GM12878 (cell line): ENCODE results near the gene HAPSTR1.

ENCODE experiments used
- CBFB ChIP-seq: IDR thresholded peaks from 2 replicates; pipeline ENCODE4 v1.6.1; 2016; ENCODE audit warnings: antibody characterized with exemption, low read depth
- POLR2A ChIP-seq: IDR thresholded peaks from 2 replicates; pipeline ENCODE4 v1.6.1; 2011; ENCODE audit warnings: low read depth, mild to moderate bottlenecking, low read length
- SMC3 ChIP-seq: IDR thresholded peaks from 2 replicates; pipeline ENCODE4 v1.6.1; 2011; ENCODE audit warnings: low read length, improper control_type of control experiment, borderline replicate concordance
- TAF1 ChIP-seq: IDR thresholded peaks from 2 replicates; pipeline ENCODE4 v1.6.1; 2011; ENCODE audit warnings: mild to moderate bottlenecking, low read depth, low read length, borderline replicate concordance

- no peak for TF ChIP-seq SMC3
- no peak for TF ChIP-seq POLR2A
- TF ChIP-seq TAF1: no peak
- TF ChIP-seq CBFB: no peak
These were observed 3.7 kb downstream of the HAPSTR1 start for GRCh38 chr16:9095171-9095570.
